SH-SY5Y (cell line): Measurements from ENCODE around the gene PKNOX2.

Source experiments
- GATA2 ChIP-seq: IDR thresholded peaks from 2 replicates; pipeline ENCODE4 v1.6.1; 2011; ENCODE audit warnings: mild to moderate bottlenecking, low read depth, low read length
- GATA3 ChIP-seq: IDR thresholded peaks from 2 replicates; pipeline ENCODE4 v1.6.1; 2011; ENCODE audit warnings: low read depth, mild to moderate bottlenecking, low read length, moderate library complexity

PKNOX2 gene

DNA sequence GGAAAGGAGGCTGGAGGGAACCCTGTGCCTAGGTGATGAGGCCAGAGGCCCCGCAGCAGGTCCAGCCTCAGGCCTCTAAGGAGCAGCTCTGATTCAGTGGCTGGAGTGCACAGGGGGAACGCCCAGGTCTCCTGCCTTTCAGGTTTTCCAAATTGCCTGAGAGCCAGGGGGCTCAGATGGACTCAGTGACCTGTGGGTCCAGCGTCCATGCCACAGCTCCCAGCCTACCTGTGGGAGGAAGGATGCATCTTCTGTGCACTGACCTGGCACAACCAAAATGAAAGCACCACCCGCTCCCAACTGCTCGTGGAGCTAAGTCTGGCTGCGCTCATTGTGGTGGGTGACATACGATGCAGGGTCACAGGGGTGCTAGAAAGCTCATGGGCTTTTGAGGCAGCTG, 248.7 kb downstream of the PKNOX2 start:
- TF ChIP-seq GATA3 (no peak), GATA2 (no peak)

DNA sequence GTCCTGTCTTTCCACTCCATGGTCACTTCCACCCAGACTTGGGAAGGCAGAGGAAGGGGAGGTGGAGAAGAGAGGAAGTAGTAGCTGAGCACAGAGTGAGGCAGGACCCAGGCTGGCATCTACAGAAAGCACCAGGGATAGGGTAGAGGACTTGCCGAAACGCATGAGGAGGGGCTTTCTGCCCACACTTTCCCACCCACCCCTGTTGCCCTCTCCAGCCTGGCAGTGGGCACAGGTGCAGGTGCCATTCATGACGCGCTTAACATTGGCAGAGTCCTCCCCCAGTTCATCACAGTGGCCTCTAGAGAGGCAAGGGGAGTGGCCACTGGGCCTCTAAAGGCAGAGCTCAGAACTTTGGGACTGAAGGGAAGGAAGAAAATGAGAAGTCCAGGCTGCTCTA, 249.6 kb downstream of the PKNOX2 start:
- TF ChIP-seq GATA2 (no peak), GATA3 (no peak)

DNA sequence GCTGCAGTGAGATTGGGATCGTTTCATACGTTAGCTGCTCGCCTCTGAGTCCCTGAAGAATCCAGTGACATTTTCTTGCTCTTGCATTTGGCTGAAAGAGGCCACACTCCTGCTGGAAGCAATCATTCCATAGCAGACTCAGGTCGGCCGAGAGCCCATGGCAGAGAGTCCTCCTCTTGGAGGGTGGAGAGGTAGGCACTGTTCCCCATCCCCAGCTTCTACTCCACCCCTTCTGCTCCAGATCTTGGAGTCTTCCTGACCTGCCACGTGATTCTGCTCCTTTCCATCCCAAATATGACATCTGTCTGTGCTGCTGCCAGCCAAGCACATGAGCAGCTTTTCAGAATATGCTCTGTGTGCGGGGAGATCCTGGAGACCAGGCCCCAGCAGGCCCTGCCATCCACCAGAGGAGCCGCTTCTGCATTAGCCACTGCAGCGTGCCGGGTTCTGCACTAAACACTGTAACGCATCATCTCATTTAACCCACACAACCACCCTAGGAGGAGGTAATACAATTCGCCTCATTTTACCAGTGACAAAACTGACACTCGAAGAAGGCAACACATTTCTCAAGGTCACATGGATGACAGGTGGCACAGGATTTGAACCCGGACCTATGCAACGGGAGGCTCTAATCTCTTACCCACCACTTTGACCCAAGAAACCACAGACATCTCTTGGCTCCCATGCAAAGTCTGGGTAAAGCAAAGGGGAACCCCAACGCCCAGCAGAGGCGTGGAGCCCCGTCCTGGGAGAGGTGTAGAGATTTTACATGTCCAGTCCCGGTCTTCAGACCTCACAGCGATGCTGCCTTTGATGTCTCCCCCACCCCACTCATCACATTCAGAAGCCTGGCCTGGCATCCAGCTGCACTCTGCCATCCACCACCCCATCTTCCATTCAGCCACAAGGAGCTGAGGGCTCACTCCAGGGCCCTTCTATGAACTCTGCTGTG, 252.7 kb downstream of the PKNOX2 start:
- TF ChIP-seq GATA3 (no peak), GATA2 (no peak)

- TF ChIP-seq GATA3 (no peak), GATA2 (no peak)
Measured at GRCh38 chr11:125418396-125418795, 253.8 kb downstream of the PKNOX2 start.

DNA sequence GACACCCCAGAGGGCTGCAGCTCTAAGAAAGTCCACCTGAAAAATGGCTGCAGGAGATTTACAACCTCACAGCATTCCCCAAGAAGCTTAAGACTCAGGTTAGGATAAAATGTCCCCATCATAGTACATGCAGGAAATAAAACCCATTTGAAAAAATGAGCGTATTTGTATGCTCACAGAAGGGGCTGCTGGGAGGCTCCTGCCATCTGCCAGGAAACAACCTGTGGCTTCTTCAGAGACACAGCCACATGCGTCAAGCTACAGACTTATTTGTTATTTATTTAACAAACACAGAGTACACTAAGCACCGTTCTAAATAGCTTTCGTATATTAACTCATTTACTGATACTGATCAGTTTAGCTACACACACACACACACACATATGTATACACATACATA, 258.1 kb downstream of the PKNOX2 start:
- no peak for TF ChIP-seq GATA2

DNA sequence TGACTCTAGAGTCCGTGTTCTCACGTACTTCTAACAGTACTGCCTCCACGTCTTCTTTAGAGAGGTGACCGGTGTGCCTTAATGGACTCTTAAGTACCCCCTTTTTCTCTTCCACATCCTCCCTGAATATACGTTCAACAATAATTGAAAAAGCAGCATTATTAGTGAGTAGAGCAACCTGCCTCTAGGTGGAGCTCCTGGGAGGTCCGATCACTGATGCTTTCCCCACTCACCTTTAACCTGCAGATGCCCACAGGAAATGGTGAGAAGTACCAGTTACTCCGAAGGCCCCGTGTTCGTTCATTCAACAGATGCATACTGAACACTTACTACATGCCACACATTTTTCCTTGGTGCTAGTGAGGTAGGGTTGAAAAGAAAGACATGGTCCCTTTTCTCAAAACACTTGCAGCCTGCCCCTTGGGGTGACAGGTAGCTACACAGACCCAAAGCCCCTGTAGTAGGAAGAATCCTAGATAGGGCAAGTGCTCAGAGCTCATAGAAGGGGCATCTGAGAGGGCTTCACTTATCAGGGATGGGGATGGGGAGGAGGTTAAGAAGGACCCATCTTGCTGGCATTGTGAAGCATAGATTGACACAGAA, 258.8 kb downstream of the PKNOX2 start:
- TF ChIP-seq GATA2: no peak
- no peak for TF ChIP-seq GATA3

GRCh38 chr11:125425601-125426000, 261.1 kb downstream of the PKNOX2 start:
- TF ChIP-seq GATA3: no peak
- no peak for TF ChIP-seq GATA2

- TF ChIP-seq GATA3: no peak
- TF ChIP-seq GATA2: no peak
Measured at GRCh38 chr11:125426818-125427528, 262.4 kb downstream of the PKNOX2 start.

DNA sequence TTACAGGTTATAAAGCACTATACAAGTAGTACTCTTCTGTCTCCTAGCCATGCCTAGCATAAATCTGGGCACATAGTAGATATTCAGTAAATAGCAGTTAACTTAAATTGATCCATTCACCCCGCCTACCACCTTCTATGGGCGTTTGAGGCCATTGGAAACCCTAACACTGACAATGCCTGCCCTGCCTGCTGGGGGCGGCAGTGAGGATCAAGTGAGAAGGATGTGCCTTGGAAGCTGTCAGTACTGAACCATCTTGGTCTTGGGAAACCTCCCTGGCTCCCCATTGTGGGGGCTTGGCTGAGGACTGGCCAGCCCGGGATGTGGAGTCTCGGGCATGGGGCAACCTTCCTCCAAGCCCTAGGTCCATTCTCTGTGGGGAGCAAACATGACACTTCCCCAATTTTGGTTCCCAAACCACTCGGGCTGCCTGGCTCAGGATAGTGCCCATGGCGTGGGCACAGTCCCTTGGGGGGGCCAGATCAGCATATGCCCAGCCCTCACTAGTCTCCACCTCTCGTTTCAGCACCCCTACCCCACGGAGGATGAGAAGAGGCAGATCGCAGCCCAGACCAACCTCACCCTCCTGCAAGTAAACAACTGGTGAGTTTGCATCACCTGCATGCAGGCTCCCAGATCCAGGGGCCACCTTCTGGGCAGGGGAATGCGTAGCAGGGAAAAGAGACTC, 264.1 kb downstream of the PKNOX2 start:
- TF ChIP-seq GATA2: no peak
- no peak for TF ChIP-seq GATA3

DNA sequence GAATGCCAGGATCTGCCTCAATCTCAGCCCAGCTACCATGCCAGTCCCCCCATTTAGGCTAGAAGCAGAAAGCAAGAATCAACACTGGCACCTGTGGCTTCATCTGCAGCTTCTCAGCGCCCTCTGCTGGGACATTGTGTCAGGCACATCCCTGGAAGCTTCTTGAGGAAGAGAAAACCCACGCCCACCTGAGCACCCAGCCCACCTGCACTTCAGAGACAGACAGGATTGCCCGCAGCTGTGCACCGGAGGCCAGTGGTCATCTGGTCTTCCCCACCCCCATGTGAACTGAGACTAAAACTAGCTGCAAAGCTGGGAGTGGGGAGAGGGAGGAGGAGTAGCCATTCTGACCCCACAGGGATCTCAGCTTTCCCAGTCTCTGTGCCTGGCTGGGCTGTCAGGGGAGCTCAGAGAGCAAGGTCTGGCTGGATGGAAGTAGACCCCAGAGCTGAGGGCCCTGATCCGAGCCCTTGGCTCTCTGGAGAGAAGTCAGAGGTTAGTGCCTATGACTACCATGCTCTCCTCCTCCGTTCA, 264.7 kb downstream of the PKNOX2 start:
- TF ChIP-seq GATA2: no peak
- TF ChIP-seq GATA3: no peak

GRCh38 chr11:125429807-125430678, 265.5 kb downstream of the PKNOX2 start:
- no peak for TF ChIP-seq GATA3
- TF ChIP-seq GATA2: no peak

DNA sequence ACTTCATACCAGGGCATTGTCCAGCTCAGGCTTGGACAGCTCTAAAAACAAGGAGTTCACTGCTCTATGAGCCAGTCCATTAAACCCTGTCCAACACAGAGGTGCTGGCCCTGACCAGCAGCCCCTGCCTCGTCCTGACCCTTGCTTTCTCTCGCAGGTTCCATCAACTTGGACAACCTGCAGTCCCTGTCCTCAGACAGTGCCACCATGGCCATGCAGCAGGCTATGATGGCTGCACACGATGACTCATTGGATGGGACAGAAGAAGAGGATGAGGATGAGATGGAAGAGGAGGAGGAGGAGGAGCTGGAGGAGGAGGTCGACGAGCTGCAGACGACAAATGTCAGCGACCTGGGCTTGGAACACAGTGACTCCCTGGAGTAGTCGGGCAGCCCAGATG, 266.5 kb downstream of the PKNOX2 start:
- TF ChIP-seq GATA2: no peak
- TF ChIP-seq GATA3: no peak

DNA sequence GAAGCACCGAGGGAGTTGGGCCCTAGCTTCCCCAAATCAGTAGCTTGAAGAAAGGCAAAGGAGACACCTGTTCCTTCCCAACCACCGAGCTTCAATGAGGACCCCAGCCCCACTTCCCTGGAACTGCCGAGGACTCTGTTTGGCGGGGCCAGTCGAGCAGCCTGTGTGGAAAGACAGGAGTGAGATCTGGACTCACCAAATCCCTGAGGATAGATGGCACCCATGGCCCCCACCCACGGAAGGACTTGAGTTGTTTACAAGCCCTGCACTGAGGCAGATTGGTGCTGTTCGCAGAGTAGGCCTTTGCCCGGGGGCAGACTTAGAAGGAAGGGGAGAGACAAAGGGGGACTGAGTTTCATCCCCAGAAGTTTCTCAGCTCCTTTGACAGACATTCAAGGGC, 266.9 kb downstream of the PKNOX2 start:
- TF ChIP-seq GATA3: no peak
- TF ChIP-seq GATA2: no peak
